Astrocyte (in vitro differentiated cells and primary cell): ENCODE data around the gene GIGYF1. TPM values are rescaled to one million over a fixed set of nuclear protein-coding genes. Genes with fewer than 3 reads are reported as not detected.

Experiments
- DNase-seq: peaks from one replicate; pipeline ENCODE4 v3.0.0-alpha.2; 2010; ENCODE audit warnings: low read depth
- FAIRE-seq: peaks from 2 replicates; lab custom pipeline; 2011; peaks lifted over from hg19 to GRCh38; lab: Jason Lieb, UNC
- H2AFZ ChIP-seq: 2 replicates; pipeline ENCODE4 v1.6.0; 2012; ENCODE audit warnings: low read depth, low read length, inconsistent platforms
- H3K27ac ChIP-seq: 2 replicates; pipeline ENCODE4 v1.5.1; 2011; ENCODE audit warnings: low read depth, low read length, inconsistent platforms
- H3K27me3 ChIP-seq: 2 replicates; pipeline ENCODE4 v1.6.0; 2011; ENCODE audit warnings: low read length, inconsistent platforms; ENCODE audit not compliant: insufficient read depth
- H3K36me3 ChIP-seq: 2 replicates; pipeline ENCODE4 v1.5.1; 2011; ENCODE audit warnings: low read length, inconsistent platforms; ENCODE audit not compliant: insufficient read depth
- H3K4me1 ChIP-seq: 2 replicates; pipeline ENCODE4 v1.5.1; 2011; ENCODE audit warnings: low read length, inconsistent platforms; ENCODE audit not compliant: insufficient read depth
- H3K4me2 ChIP-seq: 2 replicates; pipeline ENCODE4 v1.6.0; 2012; ENCODE audit warnings: low read length, inconsistent platforms
- H3K4me3 ChIP-seq: 2 replicates; pipeline ENCODE4 v1.5.1; 2011; ENCODE audit warnings: low read depth, mild to moderate bottlenecking, low read length, inconsistent platforms; ENCODE audit not compliant: insufficient read depth
- H3K79me2 ChIP-seq: 2 replicates; pipeline ENCODE4 v1.6.0; 2012; ENCODE audit warnings: mild to moderate bottlenecking, low read length, inconsistent platforms; ENCODE audit not compliant: insufficient read depth
- H3K9ac ChIP-seq: 2 replicates; pipeline ENCODE4 v1.6.0; 2012; ENCODE audit warnings: mild to moderate bottlenecking, low read length, inconsistent platforms
- H3K9me3 ChIP-seq: 2 replicates; pipeline ENCODE4 v1.5.1; 2012; ENCODE audit warnings: low read depth, mild to moderate bottlenecking, low read length, inconsistent platforms; ENCODE audit not compliant: insufficient read depth
- H4K20me1 ChIP-seq: 2 replicates; pipeline ENCODE4 v1.6.0; 2012; ENCODE audit warnings: low read length, inconsistent platforms; ENCODE audit not compliant: insufficient read depth
- H3K27ac Mint-ChIP-seq: one replicate; pipeline ENCODE4 v1.8.0; 2021; ENCODE audit warnings: mild to moderate bottlenecking, mixed read lengths; ENCODE audit not compliant: unreplicated experiment
- H3K27me3 Mint-ChIP-seq: one replicate; pipeline ENCODE4 v1.8.0; 2021; ENCODE audit warnings: low read depth, mixed read lengths; ENCODE audit not compliant: unreplicated experiment
- H3K36me3 Mint-ChIP-seq: one replicate; pipeline ENCODE4 v1.8.0; 2021; ENCODE audit warnings: low read depth, mixed read lengths; ENCODE audit not compliant: unreplicated experiment
- H3K4me1 Mint-ChIP-seq: one replicate; pipeline ENCODE4 v1.8.0; 2021; ENCODE audit warnings: low read depth, mixed read lengths; ENCODE audit not compliant: unreplicated experiment
- H3K4me3 Mint-ChIP-seq: one replicate; pipeline ENCODE4 v1.8.0; 2021; ENCODE audit warnings: mild to moderate bottlenecking, moderate library complexity, mixed read lengths; ENCODE audit not compliant: unreplicated experiment
- H3K9me3 Mint-ChIP-seq: one replicate; pipeline ENCODE4 v1.8.0; 2021; ENCODE audit warnings: mild to moderate bottlenecking, mixed read lengths; ENCODE audit not compliant: unreplicated experiment
- EZH2 ChIP-seq: IDR thresholded peaks from 2 replicates; pipeline ENCODE4 v1.6.1; 2012; ENCODE audit warnings: mild to moderate bottlenecking, low read length, inconsistent platforms; ENCODE audit not compliant: insufficient read depth
- total RNA-seq: library from RNA; stranded (reverse); gene quantifications from 2 replicates; pipeline ENCODE4 v1.2.1, GENCODE V29; 2021
- TF ChIP-seq, protein P1 (sequence below): IDR thresholded peaks from 2 replicates; pipeline ENCODE4 v1.5.1; 2011; ENCODE audit warnings: low read depth, mild to moderate bottlenecking, inconsistent platforms, low read length, moderate library complexity; ENCODE audit not compliant: insufficient read depth

Gene GIGYF1
- total RNA-seq, 1 donor from 2014 or later: 23.2 TPM

DNA sequence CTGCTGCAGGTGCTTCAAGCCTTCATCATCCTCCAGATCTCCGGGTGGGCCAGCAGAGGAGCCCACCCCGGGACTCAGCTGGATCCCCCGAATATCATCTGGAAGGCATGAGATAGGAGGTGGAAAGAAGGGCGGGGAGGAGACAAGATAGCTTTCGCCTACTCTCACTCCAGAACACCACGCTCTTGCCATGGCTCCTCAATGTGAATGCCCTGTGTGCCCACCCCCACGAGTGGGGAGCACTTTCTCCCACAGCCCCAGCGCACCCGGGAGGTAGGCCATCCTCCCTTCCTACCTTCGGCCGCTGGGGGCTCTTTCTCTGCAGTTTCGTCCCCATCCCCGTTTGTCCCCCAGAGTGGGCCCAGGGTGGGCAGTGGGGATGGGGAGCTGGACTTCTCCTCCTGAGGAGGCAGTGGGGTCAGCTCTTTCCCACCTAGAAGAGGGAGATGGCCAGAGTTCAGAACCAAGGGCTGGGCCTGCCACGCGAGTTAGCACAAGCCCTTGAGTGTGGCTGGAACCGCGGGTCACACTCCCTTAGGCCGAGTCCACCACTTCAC is 8.9 kb downstream of the GIGYF1 start:
- H3K4me1 ChIP-seq: peaks cover 19% of the 10 kb centered on the region
- FAIRE-seq: no peak
- H3K79me2 ChIP-seq: peaks cover 20% of the 10 kb centered on the region
- Mint-ChIP-seq H3K36me3 (peaks cover 7% of the 10 kb centered on the region), H3K4me3 (no peak overlapping the region), H3K9me3 (peaks cover 2% of the 10 kb centered on the region), H3K27me3 (no peaks in the 10 kb centered on the region), H3K4me1 (peaks cover 6% of the 10 kb centered on the region), H3K27ac (no peak overlapping the region)
- H3K36me3 ChIP-seq: peaks cover 7% of the 10 kb centered on the region
- H3K27ac ChIP-seq: no peak overlapping the region
- H4K20me1 ChIP-seq: peaks cover 51% of the 10 kb centered on the region
- H3K9ac ChIP-seq: no peak overlapping the region
- no peak overlapping the region for H3K4me3 ChIP-seq
- H2AFZ ChIP-seq: no peak overlapping the region
- no peaks in the 10 kb centered on the region for H3K9me3 ChIP-seq
- TF ChIP-seq, protein P1, sequence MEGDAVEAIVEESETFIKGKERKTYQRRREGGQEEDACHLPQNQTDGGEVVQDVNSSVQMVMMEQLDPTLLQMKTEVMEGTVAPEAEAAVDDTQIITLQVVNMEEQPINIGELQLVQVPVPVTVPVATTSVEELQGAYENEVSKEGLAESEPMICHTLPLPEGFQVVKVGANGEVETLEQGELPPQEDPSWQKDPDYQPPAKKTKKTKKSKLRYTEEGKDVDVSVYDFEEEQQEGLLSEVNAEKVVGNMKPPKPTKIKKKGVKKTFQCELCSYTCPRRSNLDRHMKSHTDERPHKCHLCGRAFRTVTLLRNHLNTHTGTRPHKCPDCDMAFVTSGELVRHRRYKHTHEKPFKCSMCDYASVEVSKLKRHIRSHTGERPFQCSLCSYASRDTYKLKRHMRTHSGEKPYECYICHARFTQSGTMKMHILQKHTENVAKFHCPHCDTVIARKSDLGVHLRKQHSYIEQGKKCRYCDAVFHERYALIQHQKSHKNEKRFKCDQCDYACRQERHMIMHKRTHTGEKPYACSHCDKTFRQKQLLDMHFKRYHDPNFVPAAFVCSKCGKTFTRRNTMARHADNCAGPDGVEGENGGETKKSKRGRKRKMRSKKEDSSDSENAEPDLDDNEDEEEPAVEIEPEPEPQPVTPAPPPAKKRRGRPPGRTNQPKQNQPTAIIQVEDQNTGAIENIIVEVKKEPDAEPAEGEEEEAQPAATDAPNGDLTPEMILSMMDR: no peak
- no peaks in the 10 kb centered on the region for H3K27me3 ChIP-seq
- no peak for DNase-seq
- no peak overlapping the region for H3K4me2 ChIP-seq

DNA sequence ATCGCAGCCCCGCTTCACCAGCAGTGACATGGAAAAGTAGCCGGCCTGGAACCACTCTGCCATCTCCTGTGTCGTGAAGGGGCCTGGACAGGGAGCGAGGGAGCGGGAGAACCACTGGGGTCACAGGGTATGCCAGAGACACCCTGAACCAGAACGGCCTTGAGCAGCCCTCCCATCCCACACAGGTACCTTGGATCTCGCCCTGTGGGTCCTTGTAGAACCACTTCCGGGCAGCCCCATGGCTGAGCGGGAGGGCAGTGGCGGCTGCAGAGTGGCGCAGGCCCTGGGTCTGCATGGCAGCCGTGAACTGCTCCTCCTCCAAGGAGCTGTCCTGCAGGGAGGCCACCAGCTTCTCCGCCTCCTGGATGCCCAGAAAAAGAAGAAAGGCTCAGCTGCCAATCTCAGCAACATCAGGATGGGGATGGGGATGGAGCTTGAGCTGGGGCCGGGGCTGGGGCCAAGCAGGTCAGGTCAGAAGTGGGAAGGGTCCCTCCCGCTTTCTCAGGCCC is 9.5 kb downstream of the GIGYF1 start:
- H3K9me3 Mint-ChIP-seq: peaks cover 2% of the 10 kb centered on the region
- H2AFZ ChIP-seq: no peak overlapping the region
- peaks cover 6% of the 10 kb centered on the region for H3K4me1 Mint-ChIP-seq
- H3K4me1 ChIP-seq: peaks cover 19% of the 10 kb centered on the region
- peaks cover 51% of the 10 kb centered on the region for H4K20me1 ChIP-seq
- H3K4me3 ChIP-seq: no peak overlapping the region
- no peak overlapping the region for H3K27ac ChIP-seq
- no peaks in the 10 kb centered on the region for H3K9me3 ChIP-seq
- no peaks in the 10 kb centered on the region for H3K27me3 ChIP-seq
- TF ChIP-seq EZH2: no peak
- TF ChIP-seq, protein P1: no peak
- H3K4me3 Mint-ChIP-seq: no peak overlapping the region
- H3K27ac Mint-ChIP-seq: no peak overlapping the region
- no peak overlapping the region for H3K4me2 ChIP-seq
- H3K36me3 Mint-ChIP-seq: peaks cover 7% of the 10 kb centered on the region
- DNase-seq: no peak
- H3K9ac ChIP-seq: no peak overlapping the region
- FAIRE-seq: no peak
- H3K27me3 Mint-ChIP-seq: no peaks in the 10 kb centered on the region
- peaks cover 15% of the 10 kb centered on the region for H3K79me2 ChIP-seq
- H3K36me3 ChIP-seq: peaks cover 7% of the 10 kb centered on the region
